GM18861 (cell line): ENCODE results near the gene EEIG1.
"Not testable (repeated sequence)": the region's sequence is repeated elsewhere in the genome, so short reads cannot be mapped to it uniquely, and the experiment has no call there.

Experiments used
- ATAC-seq: cut with Tn5 transposase; IDR thresholded peaks from one replicate; pipeline ENCODE4 v1.9.1; 2021; ENCODE audit not compliant: unreplicated experiment

The EEIG1 gene

GRCh38 chr9:127980706-127981558 is at the start of gene EEIG1:
EEIG1 (minus strand) TSS chr9:127980989; CDS start chr9:127980137, 852 bp downstream.
- peak; percentile 58 for ATAC-seq

GRCh38 chr9:128027705-128028104 is 46.9 kb upstream of the EEIG1 start:
- ATAC-seq, result no peak

GRCh38 chr9:128026773-128027541 is 46.2 kb upstream of the EEIG1 start:
- ATAC-seq, result peak; percentile 14

- peak; percentile 52 for ATAC-seq
Measured at GRCh38 chr9:128026255-128026772, 45.5 kb upstream of the EEIG1 start.

- no peak for ATAC-seq
Measured at GRCh38 chr9:128025736-128026135, 44.9 kb upstream of the EEIG1 start.

- no peak for ATAC-seq
Measured at GRCh38 chr9:128024761-128025308, 44.0 kb upstream of the EEIG1 start.

GRCh38 chr9:128023671-128024070 is 42.9 kb upstream of the EEIG1 start:
- not testable (repeated sequence) for ATAC-seq

GRCh38 chr9:128022886-128023285 is 42.1 kb upstream of the EEIG1 start:
- no peak for ATAC-seq

- no peak for ATAC-seq
Measured at GRCh38 chr9:128021098-128021497, 40.3 kb upstream of the EEIG1 start.

- ATAC-seq, result no peak
Measured at GRCh38 chr9:128020692-128021091, 39.9 kb upstream of the EEIG1 start.

GRCh38 chr9:128015696-128016095 is 34.9 kb upstream of the EEIG1 start:
- no peak for ATAC-seq

- ATAC-seq, result no peak
Measured at GRCh38 chr9:128011071-128011817, 30.5 kb upstream of the EEIG1 start.

- ATAC-seq, result no peak
Measured at GRCh38 chr9:128009639-128010038, 28.9 kb upstream of the EEIG1 start.

GRCh38 chr9:128008171-128008570 is 27.4 kb upstream of the EEIG1 start:
- no peak for ATAC-seq

- no peak for ATAC-seq
Measured at GRCh38 chr9:128007566-128008138, 26.9 kb upstream of the EEIG1 start.

GRCh38 chr9:128006332-128006996 is 25.7 kb upstream of the EEIG1 start:
- no peak for ATAC-seq

GRCh38 chr9:128005923-128006322 is 25.1 kb upstream of the EEIG1 start:
- no peak for ATAC-seq

- ATAC-seq, result no peak
Measured at GRCh38 chr9:128003966-128004604, 23.3 kb upstream of the EEIG1 start.

GRCh38 chr9:128002959-128003358 is 22.2 kb upstream of the EEIG1 start:
- ATAC-seq, result no peak
